Astrocyte (in vitro differentiated cells and primary cell): ENCODE data around the gene FGF12.

Source experiments
- EZH2 ChIP-seq: IDR thresholded peaks from 2 replicates; pipeline ENCODE4 v1.6.1; 2012; ENCODE audit warnings: mild to moderate bottlenecking, low read length, inconsistent platforms; ENCODE audit not compliant: insufficient read depth
- TF ChIP-seq, protein P1 (sequence below): IDR thresholded peaks from 2 replicates; pipeline ENCODE4 v1.5.1; 2011; ENCODE audit warnings: low read depth, mild to moderate bottlenecking, inconsistent platforms, low read length, moderate library complexity; ENCODE audit not compliant: insufficient read depth

DNA sequence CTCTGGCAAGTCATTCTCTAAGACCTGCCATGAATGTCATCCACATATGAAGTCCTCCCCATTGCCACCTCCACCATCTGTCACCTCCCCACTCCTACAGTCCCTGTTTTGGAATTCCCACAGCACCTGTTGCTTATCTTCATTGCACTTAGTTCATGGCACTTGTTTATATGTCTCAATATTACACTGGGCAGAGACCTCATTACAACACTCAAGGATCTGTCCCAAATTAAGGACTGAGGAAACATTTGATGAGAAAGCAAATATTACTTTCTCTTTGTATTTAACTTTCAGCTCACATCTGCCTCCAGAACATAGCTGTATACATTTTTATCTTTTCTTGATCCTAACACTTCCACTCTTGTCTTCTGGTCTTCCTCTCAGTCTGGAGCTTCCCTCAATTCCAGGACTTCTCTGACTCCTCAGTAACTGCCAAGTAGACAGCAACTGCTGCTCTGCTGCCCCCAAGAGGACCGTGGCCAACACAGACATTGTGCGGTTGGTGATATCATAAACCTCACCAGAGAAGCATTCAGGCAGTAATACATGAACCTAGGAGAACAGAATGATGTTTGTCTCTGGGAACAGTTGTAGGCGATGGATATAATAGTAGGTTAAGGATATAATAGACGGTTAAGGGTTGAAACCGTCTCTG lies 45.0 kb upstream of the FGF12 start:
- TF ChIP-seq, protein P1, sequence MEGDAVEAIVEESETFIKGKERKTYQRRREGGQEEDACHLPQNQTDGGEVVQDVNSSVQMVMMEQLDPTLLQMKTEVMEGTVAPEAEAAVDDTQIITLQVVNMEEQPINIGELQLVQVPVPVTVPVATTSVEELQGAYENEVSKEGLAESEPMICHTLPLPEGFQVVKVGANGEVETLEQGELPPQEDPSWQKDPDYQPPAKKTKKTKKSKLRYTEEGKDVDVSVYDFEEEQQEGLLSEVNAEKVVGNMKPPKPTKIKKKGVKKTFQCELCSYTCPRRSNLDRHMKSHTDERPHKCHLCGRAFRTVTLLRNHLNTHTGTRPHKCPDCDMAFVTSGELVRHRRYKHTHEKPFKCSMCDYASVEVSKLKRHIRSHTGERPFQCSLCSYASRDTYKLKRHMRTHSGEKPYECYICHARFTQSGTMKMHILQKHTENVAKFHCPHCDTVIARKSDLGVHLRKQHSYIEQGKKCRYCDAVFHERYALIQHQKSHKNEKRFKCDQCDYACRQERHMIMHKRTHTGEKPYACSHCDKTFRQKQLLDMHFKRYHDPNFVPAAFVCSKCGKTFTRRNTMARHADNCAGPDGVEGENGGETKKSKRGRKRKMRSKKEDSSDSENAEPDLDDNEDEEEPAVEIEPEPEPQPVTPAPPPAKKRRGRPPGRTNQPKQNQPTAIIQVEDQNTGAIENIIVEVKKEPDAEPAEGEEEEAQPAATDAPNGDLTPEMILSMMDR: peak; percentile 24
- no peak for TF ChIP-seq EZH2
